GM19395 (cell line): Measurements from ENCODE around the gene P4HA2.

Experiments used
- ATAC-seq: cut with Tn5 transposase; IDR thresholded peaks from one replicate; pipeline ENCODE4 v1.9.1; 2021; ENCODE audit warnings: mild to moderate bottlenecking, moderate library complexity; ENCODE audit not compliant: unreplicated experiment

The P4HA2 gene

GRCh38 chr5:132227485-132228240 lies at the start of gene P4HA2:
Gene P4HA2 (minus strand): TSS chr5:132227853. CDS start chr5:132218626, 9,227 bp downstream.
- ATAC-seq: peak; percentile 92

DNA sequence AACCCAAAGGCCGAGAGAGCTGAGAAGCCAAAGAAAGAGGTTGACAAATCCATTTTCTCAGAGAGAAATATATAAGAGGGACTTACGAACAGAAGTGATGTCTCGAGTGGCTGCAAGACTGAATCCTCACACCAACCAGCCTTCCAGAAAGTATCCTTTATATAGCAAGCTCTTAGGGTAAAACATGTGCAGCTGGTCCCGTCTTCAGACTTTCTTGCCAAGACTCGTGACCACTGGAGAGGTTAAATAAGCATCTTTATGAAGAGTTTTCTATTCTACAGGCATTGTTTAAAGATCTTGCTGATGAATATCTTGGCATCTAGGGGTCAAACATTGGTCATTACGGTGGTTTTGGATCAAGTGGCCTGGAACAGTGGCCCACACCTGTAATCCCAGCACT lies 49.6 kb upstream of the P4HA2 start:
- no peak for ATAC-seq

DNA sequence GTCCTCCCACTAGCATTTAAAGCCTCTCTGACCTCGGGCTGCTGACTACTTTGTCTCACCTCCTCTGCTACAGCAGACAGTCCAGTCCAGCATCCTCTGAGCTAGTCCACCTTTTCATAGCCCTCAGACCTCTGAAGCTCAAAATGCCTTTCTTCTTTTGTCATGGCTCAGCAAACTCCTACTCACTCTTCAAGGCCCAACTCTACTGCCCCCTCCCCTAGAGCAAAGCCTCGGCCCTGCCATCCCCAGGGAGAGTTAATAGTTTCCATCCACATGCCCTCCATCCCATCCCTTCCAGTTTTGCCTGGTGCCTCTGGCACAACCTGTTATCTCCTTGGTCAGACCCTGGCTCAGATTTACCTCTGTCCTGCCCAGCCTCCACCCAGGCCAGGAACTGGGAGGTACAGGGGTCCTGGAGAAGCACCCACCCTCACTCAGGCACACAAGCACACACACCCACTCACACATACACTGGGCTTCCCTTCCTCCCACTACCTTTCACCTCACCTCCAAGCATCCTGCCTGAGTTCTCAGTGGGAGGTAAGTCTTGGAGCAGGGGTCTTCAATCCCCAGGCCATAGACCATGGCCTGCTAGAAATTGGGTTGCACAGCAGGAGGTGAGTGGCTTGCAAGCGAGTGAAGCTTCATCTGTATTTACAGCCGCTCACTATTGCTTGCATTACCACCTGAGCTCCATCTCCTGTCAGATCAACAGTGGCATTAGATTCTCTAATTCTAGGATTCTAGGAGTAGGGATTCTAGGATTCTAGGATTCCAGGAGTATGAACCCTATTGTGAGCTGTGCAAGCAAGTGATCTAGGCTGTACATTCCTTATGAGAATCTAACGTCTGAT lies 47.9 kb upstream of the P4HA2 start:
- no peak for ATAC-seq

DNA sequence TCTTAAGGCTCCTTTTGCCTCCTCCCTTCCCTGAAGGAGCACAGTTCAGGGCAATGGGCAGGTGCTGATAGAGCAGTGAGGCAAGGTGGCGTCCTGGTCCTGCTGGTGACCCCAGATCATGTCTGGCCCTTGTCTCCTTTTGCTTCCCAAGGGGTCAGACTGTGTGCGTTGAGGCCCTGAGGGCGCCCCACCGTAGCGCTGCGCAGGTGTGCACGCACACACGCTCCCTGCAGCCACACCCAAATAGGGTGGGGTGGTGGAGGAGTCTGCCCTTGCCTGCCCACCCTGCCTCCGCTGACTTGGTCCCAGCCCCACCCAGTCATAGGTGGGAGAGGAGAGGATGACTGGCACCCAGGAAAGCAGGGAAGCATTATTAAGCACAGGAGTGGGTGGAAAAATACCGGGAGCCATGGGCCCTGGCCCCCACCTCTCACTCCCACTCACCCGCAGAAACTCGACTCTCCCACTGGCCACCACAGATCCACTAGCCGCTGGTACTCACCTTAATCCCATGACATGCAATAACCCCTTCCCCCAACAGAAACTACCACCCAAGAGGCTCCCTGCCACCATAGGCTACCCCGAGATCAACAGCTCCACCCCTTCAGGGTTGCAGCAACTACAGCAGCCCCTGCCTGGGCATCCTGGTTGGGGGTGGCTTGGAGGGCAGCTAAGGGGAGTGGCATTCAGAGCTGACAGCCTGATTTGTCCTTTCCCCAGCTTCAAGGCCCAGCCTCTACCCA lies 46.6 kb upstream of the P4HA2 start:
- no peak for ATAC-seq

GRCh38 chr5:132273631-132274030 lies 46.0 kb upstream of the P4HA2 start:
- ATAC-seq: no peak

- no peak for ATAC-seq
Observed at GRCh38 chr5:132272311-132273210, 44.9 kb upstream of the P4HA2 start.

GRCh38 chr5:132271251-132272246 lies 43.9 kb upstream of the P4HA2 start:
- ATAC-seq: no peak

DNA sequence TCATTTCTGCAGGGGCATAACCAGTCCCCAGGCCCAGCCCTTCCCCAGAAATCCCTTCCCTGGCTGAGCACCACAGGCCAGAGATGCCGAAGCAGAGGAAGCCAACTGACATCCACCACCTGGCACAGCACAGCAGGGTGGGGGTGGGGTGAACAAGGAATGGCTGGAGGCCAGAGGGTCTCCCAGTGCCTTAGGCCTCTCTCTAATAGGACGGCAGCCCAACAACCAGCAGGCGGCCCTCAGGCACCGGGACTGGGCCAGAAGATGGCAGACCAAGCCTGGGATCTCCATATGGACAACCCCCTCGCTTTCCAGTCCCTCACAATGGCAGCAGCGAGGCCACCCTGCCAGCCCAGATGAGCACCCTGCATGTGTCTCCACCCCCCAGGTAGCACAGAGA lies 43.1 kb upstream of the P4HA2 start:
- no peak for ATAC-seq

- ATAC-seq: no peak
Observed at GRCh38 chr5:132270335-132270665, 42.6 kb upstream of the P4HA2 start.

DNA sequence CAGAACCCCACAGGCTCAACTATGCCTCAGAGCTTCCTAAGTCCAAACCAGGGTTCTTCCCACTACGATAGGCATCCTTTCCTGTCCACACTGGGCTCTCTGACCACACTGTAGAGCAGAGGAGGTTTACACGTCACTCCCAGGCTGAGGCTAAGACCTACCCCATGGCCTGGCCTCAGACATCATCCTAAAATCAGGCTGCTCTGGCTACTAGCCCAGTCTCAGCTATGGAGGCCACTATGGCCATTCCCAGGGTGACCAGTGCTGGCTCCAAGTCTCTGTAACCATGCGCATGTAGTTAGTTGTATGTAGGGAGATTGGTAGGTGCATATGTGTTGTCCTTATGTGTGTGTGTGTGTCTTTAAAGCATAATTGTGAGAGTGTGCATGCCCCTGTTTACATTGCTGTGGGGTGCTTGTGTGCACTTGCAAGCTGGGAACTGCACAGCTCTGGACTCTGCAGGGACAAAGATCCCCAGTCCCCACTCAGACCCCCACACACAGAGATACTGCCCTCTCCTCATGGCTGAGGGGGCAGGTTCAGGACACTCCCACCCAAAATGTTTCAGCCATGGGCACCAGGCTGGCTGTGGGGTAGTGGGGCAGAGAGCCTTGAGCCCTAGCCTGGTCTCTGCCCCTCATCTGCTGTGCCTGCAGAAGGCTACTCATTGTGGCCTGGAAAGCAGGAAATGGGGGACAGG lies 42.1 kb upstream of the P4HA2 start:
- ATAC-seq: no peak

- ATAC-seq: no peak
Observed at GRCh38 chr5:132268769-132269551, 41.3 kb upstream of the P4HA2 start.

DNA sequence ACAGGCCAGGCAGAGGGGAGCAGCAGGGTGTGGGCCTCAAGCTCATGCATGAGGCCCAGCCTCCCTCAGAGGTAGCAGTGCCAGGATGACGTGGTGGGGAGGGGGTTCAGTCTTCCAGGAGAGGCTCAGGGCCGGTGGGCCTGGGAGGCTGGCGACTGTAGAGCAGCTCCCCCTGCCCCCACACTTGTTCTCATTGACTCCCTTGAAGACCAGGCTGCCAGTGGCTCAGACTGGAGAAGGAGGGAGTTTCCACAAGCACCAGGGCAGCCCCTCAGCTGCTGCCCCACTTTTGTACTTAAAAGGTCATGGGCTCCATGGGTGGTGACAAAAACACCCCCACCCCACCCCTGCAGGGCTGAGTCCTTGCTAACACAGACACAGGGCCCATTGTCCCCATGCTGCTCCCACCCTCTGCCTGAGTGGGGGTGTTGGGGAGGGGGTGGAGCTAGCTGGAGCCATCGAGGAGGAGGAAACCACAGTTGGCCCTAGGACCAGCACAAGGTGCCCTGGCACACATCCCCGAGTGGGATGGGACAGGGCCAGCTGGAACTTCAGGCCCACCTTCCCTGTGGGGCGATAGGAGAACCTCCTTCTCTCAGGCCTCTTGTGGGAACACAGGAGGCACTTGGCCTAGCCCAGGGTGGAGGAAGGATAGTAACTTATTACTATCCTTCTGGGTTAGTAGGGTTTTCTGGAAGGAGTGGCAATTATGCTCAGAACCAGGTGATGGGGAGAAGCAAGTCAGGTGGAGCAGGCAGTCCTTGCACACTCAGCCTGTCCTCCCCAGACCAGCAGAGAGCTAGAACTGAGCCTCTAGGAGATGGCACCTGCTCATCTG lies 40.5 kb upstream of the P4HA2 start:
- ATAC-seq: no peak

GRCh38 chr5:132267166-132267739 lies 39.6 kb upstream of the P4HA2 start:
- ATAC-seq: no peak

- ATAC-seq: no peak
Observed at GRCh38 chr5:132266836-132267160, 39.1 kb upstream of the P4HA2 start.

DNA sequence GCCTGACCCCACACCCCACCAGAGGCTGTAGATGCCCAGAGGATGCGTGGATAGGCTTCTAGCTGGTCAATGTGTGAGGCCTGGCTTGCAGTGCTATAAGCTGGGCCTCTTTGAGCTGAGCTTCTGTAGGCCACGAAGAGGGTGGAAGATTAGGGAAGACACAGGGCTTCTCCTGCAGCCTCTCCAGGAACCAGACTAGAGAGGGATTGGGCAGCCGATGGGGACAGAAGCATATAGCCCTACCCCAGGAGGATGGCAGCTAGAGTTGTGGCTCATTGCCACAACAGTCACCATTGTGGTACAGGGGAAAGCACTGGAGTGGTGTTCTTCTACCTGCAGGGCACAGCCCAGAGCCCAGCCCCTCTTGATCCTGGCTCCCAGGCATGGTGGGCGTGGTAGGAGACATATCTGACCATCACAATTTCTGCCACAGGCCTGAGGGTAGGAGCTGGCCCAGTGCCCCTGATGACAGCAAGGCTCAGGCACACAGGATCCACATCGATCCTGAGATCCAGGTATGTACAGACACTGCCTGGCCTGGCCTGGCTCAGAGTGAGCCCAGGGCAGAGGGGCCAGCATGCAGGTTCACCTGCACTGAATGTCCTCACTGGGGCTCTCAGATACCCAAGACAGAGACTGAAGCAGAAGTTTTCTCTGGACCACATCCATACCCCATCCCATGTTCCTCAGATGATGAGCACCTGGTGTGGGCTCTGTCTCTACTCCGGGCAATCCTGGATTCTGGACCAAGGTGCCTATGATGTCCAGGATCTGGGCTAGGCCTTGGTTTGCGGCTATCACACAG lies 38.6 kb upstream of the P4HA2 start:
- no peak for ATAC-seq
